WTC11 (cell line): ENCODE results near the gene MPV17L2. TPM values are rescaled to one million over a fixed set of nuclear protein-coding genes. Genes with fewer than 3 reads are reported as not detected.

Source experiments
- ATAC-seq: fragments of 200-7000 bp; cut with Tn5 transposase; 2 replicates; pipeline ENCODE4 v1.10.0; 2021; ENCODE audit warnings: mild to moderate bottlenecking, moderate library complexity
- CTCF ChIA-PET: fragments of 300-600 bp; sonication (Branson Sonifier 250); formaldehyde crosslinking; loops from one replicate; lab custom pipeline; 2021; ENCODE audit warnings: antibody characterized with exemption; lab: Charles Lee
- POLR2A ChIA-PET: fragments of 350-600 bp; sonication (Branson Sonifier 250); formaldehyde crosslinking; loops from one replicate; lab custom pipeline; 2021; ENCODE audit warnings: antibody characterized with exemption; lab: Charles Lee
- DNase-seq: peaks from one replicate; pipeline ENCODE4 v3.0.0; 2021; ENCODE audit warnings: low spot score
- H3K27ac Mint-ChIP-seq: 2 replicates; pipeline ENCODE4 v1.8.0; 2021; ENCODE audit warnings: mixed read lengths
- H3K27me3 Mint-ChIP-seq: 2 replicates; pipeline ENCODE4 v1.8.0; 2021; ENCODE audit warnings: low read depth, mild to moderate bottlenecking, moderate library complexity, mixed read lengths
- H3K36me3 Mint-ChIP-seq: 2 replicates; pipeline ENCODE4 v1.8.0; 2021; ENCODE audit warnings: mixed read lengths
- H3K4me1 Mint-ChIP-seq: 2 replicates; pipeline ENCODE4 v1.8.0; 2022; ENCODE audit warnings: mixed read lengths
- H3K4me3 Mint-ChIP-seq: 2 replicates; pipeline ENCODE4 v1.8.0; 2021; ENCODE audit warnings: mild to moderate bottlenecking, moderate library complexity, mixed read lengths
- H3K9me3 Mint-ChIP-seq: 2 replicates; pipeline ENCODE4 v1.8.0; 2021; ENCODE audit warnings: mixed read lengths
- IRF2 ChIP-seq: sonication (generic); formaldehyde crosslinking; IDR thresholded peaks from 2 replicates; pipeline ENCODE4 v1.8.0; 2022; ENCODE audit warnings: low read depth, missing genetic modification reagents, borderline replicate concordance
- JAZF1 ChIP-seq: fragments of 250-450 bp; sonication (Bioruptor Pico); IDR thresholded peaks from 2 replicates; pipeline ENCODE4 v1.9.0; 2021; ENCODE audit warnings: moderate library complexity, mild to moderate bottlenecking, inconsistent platforms
- MXD4 ChIP-seq: fragments of 250-450 bp; sonication (Bioruptor Pico); IDR thresholded peaks from 2 replicates; pipeline ENCODE4 v1.8.0; 2021; ENCODE audit warnings: mild to moderate bottlenecking, moderate library complexity, borderline replicate concordance
- NFE2L1 ChIP-seq: sonication (generic); formaldehyde crosslinking; IDR thresholded peaks from 2 replicates; pipeline ENCODE4 v1.8.1; 2023; ENCODE audit warnings: missing genetic modification reagents
- NFYB ChIP-seq: sonication (generic); formaldehyde crosslinking; conservative IDR thresholded peaks from 2 replicates; pipeline ENCODE4 v1.8.0; 2022; ENCODE audit warnings: low read depth, missing genetic modification reagents
- NR1H2 ChIP-seq: sonication (generic); formaldehyde crosslinking; IDR thresholded peaks from 2 replicates; pipeline ENCODE4 v1.9.0; 2021; ENCODE audit warnings: mild to moderate bottlenecking, moderate library complexity, missing genetic modification reagents
- NR2C2 ChIP-seq: sonication (generic); formaldehyde crosslinking; IDR thresholded peaks from 2 replicates; pipeline ENCODE4 v1.8.0; 2022; ENCODE audit warnings: mild to moderate bottlenecking, missing genetic modification reagents
- SP1 ChIP-seq: sonication (generic); formaldehyde crosslinking; conservative IDR thresholded peaks from 2 replicates; pipeline ENCODE4 v1.8.1; 2022; ENCODE audit warnings: missing genetic modification reagents
- TEAD1 ChIP-seq: sonication (generic); formaldehyde crosslinking; IDR thresholded peaks from 2 replicates; pipeline ENCODE4 v1.8.0; 2022; ENCODE audit warnings: mild to moderate bottlenecking, missing genetic modification reagents
- TP53 ChIP-seq: sonication (generic); formaldehyde crosslinking; IDR thresholded peaks from 2 replicates; pipeline ENCODE4 v1.8.1; 2023; ENCODE audit warnings: mild to moderate bottlenecking, missing genetic modification reagents
- ZNF263 ChIP-seq: sonication (generic); formaldehyde crosslinking; IDR thresholded peaks from 2 replicates; pipeline ENCODE4 v1.8.1; 2022; ENCODE audit warnings: low read depth, mild to moderate bottlenecking, moderate library complexity, missing genetic modification reagents
- ZNF671 ChIP-seq: fragments of 250-450 bp; sonication (Bioruptor Pico); IDR thresholded peaks from 2 replicates; pipeline ENCODE4 v1.8.0; 2021; ENCODE audit warnings: mild to moderate bottlenecking
- total RNA-seq: library from RNA; stranded (reverse); gene quantifications from 3 replicates; pipeline ENCODE4 v1.2.3, GENCODE V29; 2021
- TF ChIP-seq, protein P1 (sequence below): fragments of 250-450 bp; sonication (Bioruptor Pico); IDR thresholded peaks from 2 replicates; pipeline ENCODE4 v1.9.0; 2021; ENCODE audit warnings: mild to moderate bottlenecking
- TF ChIP-seq, protein P2 (sequence below): sonication (generic); formaldehyde crosslinking; IDR thresholded peaks from 2 replicates; pipeline ENCODE4 v1.8.0; 2022; ENCODE audit warnings: missing genetic modification reagents
- TF ChIP-seq, protein P3 (sequence below): sonication (generic); formaldehyde crosslinking; IDR thresholded peaks from 2 replicates; pipeline ENCODE4 v1.8.1; 2022; ENCODE audit warnings: low read depth, mild to moderate bottlenecking, moderate library complexity, missing genetic modification reagents, borderline replicate concordance
- TF ChIP-seq, protein P4 (sequence below): sonication (generic); formaldehyde crosslinking; IDR thresholded peaks from 2 replicates; pipeline ENCODE4 v1.8.0; 2023; ENCODE audit warnings: missing genetic modification reagents
- TF ChIP-seq, protein P5 (sequence below): sonication (generic); formaldehyde crosslinking; IDR thresholded peaks from 2 replicates; pipeline ENCODE4 v1.8.1; 2022; ENCODE audit warnings: missing genetic modification reagents, borderline replicate concordance
- TF ChIP-seq, protein P6 (sequence below): sonication (generic); formaldehyde crosslinking; IDR thresholded peaks from 2 replicates; pipeline ENCODE4 v1.8.0; 2022; ENCODE audit warnings: mild to moderate bottlenecking, missing genetic modification reagents
- TF ChIP-seq, protein P7 (sequence below): sonication (generic); formaldehyde crosslinking; IDR thresholded peaks from 2 replicates; pipeline ENCODE4 v1.8.1; 2023; ENCODE audit warnings: mild to moderate bottlenecking, missing genetic modification reagents, moderate library complexity

MPV17L2 gene
- total RNA-seq, 1 experiment from 2014 or later: 29.8 TPM

DNA sequence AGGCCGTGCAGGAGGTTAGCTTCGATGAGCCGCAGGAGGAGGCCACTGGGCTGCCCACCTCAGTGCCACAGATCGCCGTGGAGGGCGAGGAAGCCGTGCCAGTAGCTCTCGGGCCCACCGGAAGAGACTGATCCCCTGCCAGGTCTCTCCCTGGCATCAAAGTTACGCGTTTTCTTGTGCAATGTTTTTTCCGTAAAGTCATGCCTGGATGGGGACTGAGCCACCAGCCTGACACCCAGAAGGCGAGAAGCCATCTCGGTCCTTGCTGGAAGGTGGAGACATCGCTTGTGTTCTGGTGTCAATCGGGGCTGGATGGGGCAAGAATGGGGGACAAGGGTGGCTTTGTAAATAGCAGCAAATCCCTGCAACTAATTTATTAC, 43.4 kb upstream of the MPV17L2 start (continued):
- TF ChIP-seq, protein P1, sequence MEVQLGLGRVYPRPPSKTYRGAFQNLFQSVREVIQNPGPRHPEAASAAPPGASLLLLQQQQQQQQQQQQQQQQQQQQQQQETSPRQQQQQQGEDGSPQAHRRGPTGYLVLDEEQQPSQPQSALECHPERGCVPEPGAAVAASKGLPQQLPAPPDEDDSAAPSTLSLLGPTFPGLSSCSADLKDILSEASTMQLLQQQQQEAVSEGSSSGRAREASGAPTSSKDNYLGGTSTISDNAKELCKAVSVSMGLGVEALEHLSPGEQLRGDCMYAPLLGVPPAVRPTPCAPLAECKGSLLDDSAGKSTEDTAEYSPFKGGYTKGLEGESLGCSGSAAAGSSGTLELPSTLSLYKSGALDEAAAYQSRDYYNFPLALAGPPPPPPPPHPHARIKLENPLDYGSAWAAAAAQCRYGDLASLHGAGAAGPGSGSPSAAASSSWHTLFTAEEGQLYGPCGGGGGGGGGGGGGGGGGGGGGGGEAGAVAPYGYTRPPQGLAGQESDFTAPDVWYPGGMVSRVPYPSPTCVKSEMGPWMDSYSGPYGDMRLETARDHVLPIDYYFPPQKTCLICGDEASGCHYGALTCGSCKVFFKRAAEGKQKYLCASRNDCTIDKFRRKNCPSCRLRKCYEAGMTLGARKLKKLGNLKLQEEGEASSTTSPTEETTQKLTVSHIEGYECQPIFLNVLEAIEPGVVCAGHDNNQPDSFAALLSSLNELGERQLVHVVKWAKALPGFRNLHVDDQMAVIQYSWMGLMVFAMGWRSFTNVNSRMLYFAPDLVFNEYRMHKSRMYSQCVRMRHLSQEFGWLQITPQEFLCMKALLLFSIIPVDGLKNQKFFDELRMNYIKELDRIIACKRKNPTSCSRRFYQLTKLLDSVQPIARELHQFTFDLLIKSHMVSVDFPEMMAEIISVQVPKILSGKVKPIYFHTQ: no peak
- TF ChIP-seq JAZF1 (CRISPR knock-in tag): no peak
- TF ChIP-seq, protein P2, sequence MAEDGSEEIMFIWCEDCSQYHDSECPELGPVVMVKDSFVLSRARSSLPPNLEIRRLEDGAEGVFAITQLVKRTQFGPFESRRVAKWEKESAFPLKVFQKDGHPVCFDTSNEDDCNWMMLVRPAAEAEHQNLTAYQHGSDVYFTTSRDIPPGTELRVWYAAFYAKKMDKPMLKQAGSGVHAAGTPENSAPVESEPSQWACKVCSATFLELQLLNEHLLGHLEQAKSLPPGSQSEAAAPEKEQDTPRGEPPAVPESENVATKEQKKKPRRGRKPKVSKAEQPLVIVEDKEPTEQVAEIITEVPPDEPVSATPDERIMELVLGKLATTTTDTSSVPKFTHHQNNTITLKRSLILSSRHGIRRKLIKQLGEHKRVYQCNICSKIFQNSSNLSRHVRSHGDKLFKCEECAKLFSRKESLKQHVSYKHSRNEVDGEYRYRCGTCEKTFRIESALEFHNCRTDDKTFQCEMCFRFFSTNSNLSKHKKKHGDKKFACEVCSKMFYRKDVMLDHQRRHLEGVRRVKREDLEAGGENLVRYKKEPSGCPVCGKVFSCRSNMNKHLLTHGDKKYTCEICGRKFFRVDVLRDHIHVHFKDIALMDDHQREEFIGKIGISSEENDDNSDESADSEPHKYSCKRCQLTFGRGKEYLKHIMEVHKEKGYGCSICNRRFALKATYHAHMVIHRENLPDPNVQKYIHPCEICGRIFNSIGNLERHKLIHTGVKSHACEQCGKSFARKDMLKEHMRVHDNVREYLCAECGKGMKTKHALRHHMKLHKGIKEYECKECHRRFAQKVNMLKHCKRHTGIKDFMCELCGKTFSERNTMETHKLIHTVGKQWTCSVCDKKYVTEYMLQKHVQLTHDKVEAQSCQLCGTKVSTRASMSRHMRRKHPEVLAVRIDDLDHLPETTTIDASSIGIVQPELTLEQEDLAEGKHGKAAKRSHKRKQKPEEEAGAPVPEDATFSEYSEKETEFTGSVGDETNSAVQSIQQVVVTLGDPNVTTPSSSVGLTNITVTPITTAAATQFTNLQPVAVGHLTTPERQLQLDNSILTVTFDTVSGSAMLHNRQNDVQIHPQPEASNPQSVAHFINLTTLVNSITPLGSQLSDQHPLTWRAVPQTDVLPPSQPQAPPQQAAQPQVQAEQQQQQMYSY (CRISPR knock-in tag): no peak
- TF ChIP-seq, protein P3, sequence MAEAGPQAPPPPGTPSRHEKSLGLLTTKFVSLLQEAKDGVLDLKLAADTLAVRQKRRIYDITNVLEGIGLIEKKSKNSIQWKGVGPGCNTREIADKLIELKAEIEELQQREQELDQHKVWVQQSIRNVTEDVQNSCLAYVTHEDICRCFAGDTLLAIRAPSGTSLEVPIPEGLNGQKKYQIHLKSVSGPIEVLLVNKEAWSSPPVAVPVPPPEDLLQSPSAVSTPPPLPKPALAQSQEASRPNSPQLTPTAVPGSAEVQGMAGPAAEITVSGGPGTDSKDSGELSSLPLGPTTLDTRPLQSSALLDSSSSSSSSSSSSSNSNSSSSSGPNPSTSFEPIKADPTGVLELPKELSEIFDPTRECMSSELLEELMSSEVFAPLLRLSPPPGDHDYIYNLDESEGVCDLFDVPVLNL (CRISPR knock-in tag): no peak

DNA sequence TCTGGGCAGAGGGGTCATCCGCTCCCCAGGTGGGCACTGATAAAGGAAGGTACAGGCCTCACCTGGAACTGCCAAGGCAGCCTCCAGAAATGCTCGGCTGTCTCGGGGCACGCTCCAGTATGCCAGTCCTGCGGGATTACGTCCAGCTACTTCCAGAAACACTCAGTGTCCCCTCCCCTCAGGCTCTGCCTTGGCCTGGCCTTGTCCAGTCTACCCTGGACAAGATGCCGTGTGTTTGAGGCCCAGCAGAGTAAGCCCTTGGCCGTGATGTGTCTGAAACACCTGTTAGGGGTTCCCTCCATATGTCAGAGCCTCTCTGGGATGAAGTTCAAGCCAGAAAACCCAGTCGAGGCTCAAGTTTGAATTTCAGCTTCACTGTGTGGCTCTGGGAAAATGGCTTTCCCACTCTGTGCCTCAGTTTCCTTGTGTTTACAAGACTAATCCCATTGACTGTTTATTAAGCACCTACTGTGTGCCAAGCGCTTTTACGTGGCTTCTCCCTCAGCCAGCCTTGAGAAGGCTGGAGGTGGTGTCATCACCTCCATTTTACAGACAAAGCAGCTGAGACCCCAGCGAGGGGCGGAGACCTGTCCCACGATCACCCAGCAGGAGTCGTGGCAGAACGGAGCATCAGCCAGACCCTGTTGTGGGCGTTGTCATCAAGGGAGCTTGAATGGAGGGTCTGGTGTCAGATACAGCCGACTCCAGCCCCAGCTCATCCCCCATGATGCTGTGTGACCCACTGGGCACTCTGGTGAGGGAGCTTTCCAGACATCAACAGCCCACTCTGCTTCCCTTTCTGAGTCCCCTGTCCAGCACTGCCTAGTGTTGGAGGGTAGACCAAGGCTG, 42.0 kb upstream of the MPV17L2 start:
- Mint-ChIP-seq H3K27ac (peak overlapping the region; percentile 36; the same call in 1 of the 2 replicates), H3K9me3 (no peaks in the 10 kb centered on the region), H3K27me3 (no peaks in the 10 kb centered on the region), H3K36me3 (peaks cover 7% of the 10 kb centered on the region), H3K4me3 (peak overlapping the region; percentile 72; the same call in 1 of the 2 replicates), H3K4me1 (peaks cover 17% of the 10 kb centered on the region)
- ATAC-seq: no peak
- POLR2A ChIA-PET: interaction anchor here (1.0 kb wide), 1 partner anchor 73 kb away, joined by 3 read pairs; no protein-coding TSS in a partner anchor
- CTCF ChIA-PET: interaction anchor here (0.6 to 2.6 kb wide), 11 partner anchors 10 to 251 kb away, joined by 3 to 31 read pairs (median 4); a partner anchor contains a TSS
- no peak for DNase-seq
- TF ChIP-seq, protein P4, sequence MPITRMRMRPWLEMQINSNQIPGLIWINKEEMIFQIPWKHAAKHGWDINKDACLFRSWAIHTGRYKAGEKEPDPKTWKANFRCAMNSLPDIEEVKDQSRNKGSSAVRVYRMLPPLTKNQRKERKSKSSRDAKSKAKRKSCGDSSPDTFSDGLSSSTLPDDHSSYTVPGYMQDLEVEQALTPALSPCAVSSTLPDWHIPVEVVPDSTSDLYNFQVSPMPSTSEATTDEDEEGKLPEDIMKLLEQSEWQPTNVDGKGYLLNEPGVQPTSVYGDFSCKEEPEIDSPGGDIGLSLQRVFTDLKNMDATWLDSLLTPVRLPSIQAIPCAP: no peak
- TF ChIP-seq NFE2L1 (no peak), ZNF671 (CRISPR knock-in tag) (no peak), NR1H2 (CRISPR knock-in tag) (no peak), MXD4 (CRISPR knock-in tag) (no peak), IRF2 (CRISPR knock-in tag) (no peak), NR2C2 (CRISPR knock-in tag) (no peak), ZNF263 (CRISPR knock-in tag) (no peak), SP1 (CRISPR knock-in tag) (no peak), TP53 (no peak), TEAD1 (CRISPR knock-in tag) (no peak), NFYB (no peak)
- TF ChIP-seq, protein P5, sequence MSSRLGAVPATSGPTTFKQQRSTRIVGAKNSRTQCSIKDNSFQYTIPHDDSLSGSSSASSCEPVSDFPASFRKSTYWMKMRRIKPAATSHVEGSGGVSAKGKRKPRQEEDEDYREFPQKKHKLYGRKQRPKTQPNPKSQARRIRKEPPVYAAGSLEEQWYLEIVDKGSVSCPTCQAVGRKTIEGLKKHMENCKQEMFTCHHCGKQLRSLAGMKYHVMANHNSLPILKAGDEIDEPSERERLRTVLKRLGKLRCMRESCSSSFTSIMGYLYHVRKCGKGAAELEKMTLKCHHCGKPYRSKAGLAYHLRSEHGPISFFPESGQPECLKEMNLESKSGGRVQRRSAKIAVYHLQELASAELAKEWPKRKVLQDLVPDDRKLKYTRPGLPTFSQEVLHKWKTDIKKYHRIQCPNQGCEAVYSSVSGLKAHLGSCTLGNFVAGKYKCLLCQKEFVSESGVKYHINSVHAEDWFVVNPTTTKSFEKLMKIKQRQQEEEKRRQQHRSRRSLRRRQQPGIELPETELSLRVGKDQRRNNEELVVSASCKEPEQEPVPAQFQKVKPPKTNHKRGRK (CRISPR knock-in tag): no peak
- TF ChIP-seq, protein P6, sequence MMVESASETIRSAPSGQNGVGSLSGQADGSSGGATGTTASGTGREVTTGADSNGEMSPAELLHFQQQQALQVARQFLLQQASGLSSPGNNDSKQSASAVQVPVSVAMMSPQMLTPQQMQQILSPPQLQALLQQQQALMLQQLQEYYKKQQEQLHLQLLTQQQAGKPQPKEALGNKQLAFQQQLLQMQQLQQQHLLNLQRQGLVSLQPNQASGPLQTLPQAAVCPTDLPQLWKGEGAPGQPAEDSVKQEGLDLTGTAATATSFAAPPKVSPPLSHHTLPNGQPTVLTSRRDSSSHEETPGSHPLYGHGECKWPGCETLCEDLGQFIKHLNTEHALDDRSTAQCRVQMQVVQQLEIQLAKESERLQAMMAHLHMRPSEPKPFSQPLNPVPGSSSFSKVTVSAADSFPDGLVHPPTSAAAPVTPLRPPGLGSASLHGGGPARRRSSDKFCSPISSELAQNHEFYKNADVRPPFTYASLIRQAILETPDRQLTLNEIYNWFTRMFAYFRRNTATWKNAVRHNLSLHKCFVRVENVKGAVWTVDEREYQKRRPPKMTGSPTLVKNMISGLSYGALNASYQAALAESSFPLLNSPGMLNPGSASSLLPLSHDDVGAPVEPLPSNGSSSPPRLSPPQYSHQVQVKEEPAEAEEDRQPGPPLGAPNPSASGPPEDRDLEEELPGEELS: no peak
- TF ChIP-seq, protein P7, sequence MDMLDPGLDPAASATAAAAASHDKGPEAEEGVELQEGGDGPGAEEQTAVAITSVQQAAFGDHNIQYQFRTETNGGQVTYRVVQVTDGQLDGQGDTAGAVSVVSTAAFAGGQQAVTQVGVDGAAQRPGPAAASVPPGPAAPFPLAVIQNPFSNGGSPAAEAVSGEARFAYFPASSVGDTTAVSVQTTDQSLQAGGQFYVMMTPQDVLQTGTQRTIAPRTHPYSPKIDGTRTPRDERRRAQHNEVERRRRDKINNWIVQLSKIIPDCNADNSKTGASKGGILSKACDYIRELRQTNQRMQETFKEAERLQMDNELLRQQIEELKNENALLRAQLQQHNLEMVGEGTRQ (CRISPR knock-in tag): no peak
